Measurements from ENCODE around the gene PTPN6. TPM values are rescaled to one million over a fixed set of nuclear protein-coding genes. Genes with fewer than 3 reads are reported as not detected.

PTPN6 gene
- total and polyA plus RNA-seq, 2 of the 8 experiments (the other 6 are each of a cell fraction or from before 2014, with no cell fraction given): 16.3 to 28.4 TPM

GRCh38 chr12:6917491-6918231 lies 33.5 kb upstream of the PTPN6 start:
- Histone ChIP-seq H3K79me2 (ENCODE audit: control insufficient read depth in 1 of 2, insufficient read depth in 2 of 2, low read length in 2 of 2) (peaks cover 0 to 9% of the 10 kb centered on the region in 2 experiments; a peak in 1 of 4 replicates), H3K9ac (replicated peaks in 1 of 4; ENCODE audit: extremely low read depth in 1 of 4, low read depth in 3 of 4, low read length in 3 of 4) (no peak overlapping the region), H3K79me1 (ENCODE audit: low read depth, low read length) (peaks cover 4% of the 10 kb centered on the region), H2BK20ac (ENCODE audit: low read length) (no peak overlapping the region), H3K18ac (ENCODE audit: extremely low read depth, low read length) (no peak overlapping the region), H3K4me1 (replicated peaks in 1 of 4; ENCODE audit: control insufficient read depth in 3 of 4, insufficient read depth in 4 of 4, low read length in 3 of 4) (peaks cover 0 to 18% (median 9%) of the 10 kb centered on the region in 4 experiments; a peak in 6 of 7 replicates), H3K9me3 (ENCODE audit: insufficient read depth in 2 of 2, low read depth in 1 of 2, low read length in 1 of 2) (no peaks in the 10 kb centered on the region), H3K56ac (replicated peaks; ENCODE audit: insufficient read length, low read depth, low read length) (no peak overlapping the region), H2AFZ (ENCODE audit: low read length) (no peak overlapping the region), H4K91ac (replicated peaks; ENCODE audit: insufficient read length, low read length) (no peak overlapping the region), H2BK12ac (ENCODE audit: low read depth, low read length) (no peak overlapping the region), H3K4me3 (ENCODE audit: extremely low read depth in 1 of 4, insufficient read depth in 2 of 4, low read depth in 3 of 4, low read length in 4 of 4) (no peak overlapping the region), H4K20me1 (replicated peaks in 1 of 2; ENCODE audit: control insufficient read depth in 1 of 2, insufficient read depth in 2 of 2, low read length in 2 of 2) (peaks cover 0 to 4% of the 10 kb centered on the region in 2 experiments), H3K27ac (ENCODE audit: low read depth, low read length) (no peak overlapping the region), H3K27me3 (replicated peaks in 1 of 4; ENCODE audit: control insufficient read depth in 3 of 4, extremely low read depth in 1 of 4, insufficient read depth in 3 of 4, low read length in 3 of 4) (no peaks in the 10 kb centered on the region), H2BK15ac (ENCODE audit: low read length) (no peak overlapping the region), H3K14ac (ENCODE audit: insufficient read length) (no peak overlapping the region), H3K23ac (ENCODE audit: insufficient read length) (no peak overlapping the region), H3K36me3 (ENCODE audit: control insufficient read depth in 2 of 4, insufficient read depth in 4 of 4, low read length in 3 of 4) (peaks cover 26 to 64% (median 43%) of the 10 kb centered on the region in 4 experiments), H3K23me2 (ENCODE audit: low read depth, low read length) (peaks cover 11% of the 10 kb centered on the region; the same call in 1 of the 2 replicates), H2AK5ac (ENCODE audit: low read depth, low read length) (no peak overlapping the region), H3K4me2 (ENCODE audit: insufficient read depth in 1 of 2, low read depth in 2 of 2, low read length in 2 of 2) (no peak overlapping the region; a peak in 1 of 4 replicates), H2BK5ac (ENCODE audit: low read depth, low read length) (no peak overlapping the region), H2BK120ac (replicated peaks; ENCODE audit: low read depth, low read length) (no peak overlapping the region), H4K5ac (ENCODE audit: insufficient read length, low read depth, low read length) (no peak overlapping the region), H3K4ac (replicated peaks; ENCODE audit: insufficient read length, low read depth, low read length) (no peak overlapping the region), H4K8ac (ENCODE audit: extremely low read depth, insufficient read depth, low read length) (no peak overlapping the region)
- FAIRE-seq (no peak), DNase-seq (ENCODE audit: low read depth in 1 of 2, low spot score in 2 of 2) (no peak)
- ChIA-PET POLR2A (ENCODE audit: partially characterized antibody) (interaction anchor here (1.0 to 39.6 kb wide), 8 partner anchors 7 to 63 kb away, joined by 3 to 1027 read pairs (median 13); partner anchors contain the start of genes ATN1, C12orf57, LRRC23 and PTPN6), CTCF (ENCODE audit: partially characterized antibody) (interaction anchor here (0.8 to 9.3 kb wide), 8 partner anchors 8 to 52 kb away, joined by 3 to 74 read pairs (median 5); partner anchors contain the start of gene LRRC23)
- TF ChIP-seq TEAD4 (IDR thresholded peaks at IDR 0.05; ENCODE audit: low read depth, low read length) (no peak), CTBP2 (IDR thresholded peaks at IDR 0.05; ENCODE audit: borderline replicate concordance, insufficient read depth, insufficient read length, low read length) (no peak)
- WGBS, 2 experiments (ENCODE audit: extremely low coverage in 1 of 2, insufficient coverage in 1 of 2, insufficient read length in 1 of 2, insufficient replicate concordance in 2 of 2, low coverage in 1 of 2, low lambda C conversion rate in 2 of 2, missing lambda C conversion rate in 1 of 2): 90 to 100% methylated on average over 2 to 11 of the region's 14 CpGs
